ENCODE results near the gene PEX10.

The PEX10 gene

GRCh38 chr1:2402420-2402819 is 9.9 kb downstream of the PEX10 start:
- DNase-seq, result no peak

GRCh38 chr1:2400950-2401649 is 11.3 kb downstream of the PEX10 start:
- DNase-seq, result no peak

DNA sequence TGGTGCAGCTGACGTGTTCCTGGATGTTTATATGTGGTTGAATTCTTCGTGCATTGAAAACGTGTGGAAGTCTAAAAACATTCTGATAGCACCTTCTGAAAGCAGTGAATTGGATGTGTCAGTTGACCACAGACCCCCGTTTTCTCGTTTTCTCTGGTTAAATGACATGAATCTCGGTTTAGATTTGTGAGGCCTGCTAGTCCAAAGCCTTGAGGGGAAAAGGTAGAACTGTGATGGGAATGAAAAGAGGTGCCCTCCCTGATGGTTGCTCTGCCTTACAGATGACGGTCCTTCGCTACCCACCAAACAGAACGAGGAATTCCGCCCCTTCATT is 11.8 kb downstream of the PEX10 start:
- DNase-seq, result no peak

- DNase-seq, result no peak
These were observed 12.3 kb downstream of the PEX10 start for GRCh38 chr1:2399890-2400575.

DNA sequence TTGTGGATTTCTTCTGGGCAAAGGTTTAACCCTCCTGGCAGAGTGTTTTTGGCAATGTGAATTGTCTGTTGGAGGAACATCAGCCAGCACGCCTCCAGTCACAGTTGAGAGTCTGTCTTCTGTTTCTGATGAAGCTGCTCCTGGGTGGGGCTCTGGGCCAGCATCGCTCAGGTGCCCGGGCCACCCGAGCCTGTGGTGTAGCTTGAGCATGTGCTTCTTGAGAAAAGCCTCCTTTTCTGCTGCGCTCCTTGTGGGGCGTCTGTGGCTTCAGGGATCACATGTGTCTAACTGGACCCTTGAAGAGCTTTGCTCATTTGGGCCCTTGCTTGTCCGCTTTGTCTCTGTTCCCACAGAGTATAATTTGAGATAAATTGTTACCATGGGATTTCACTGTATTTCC is 13.5 kb downstream of the PEX10 start:
- no peak for DNase-seq

DNA sequence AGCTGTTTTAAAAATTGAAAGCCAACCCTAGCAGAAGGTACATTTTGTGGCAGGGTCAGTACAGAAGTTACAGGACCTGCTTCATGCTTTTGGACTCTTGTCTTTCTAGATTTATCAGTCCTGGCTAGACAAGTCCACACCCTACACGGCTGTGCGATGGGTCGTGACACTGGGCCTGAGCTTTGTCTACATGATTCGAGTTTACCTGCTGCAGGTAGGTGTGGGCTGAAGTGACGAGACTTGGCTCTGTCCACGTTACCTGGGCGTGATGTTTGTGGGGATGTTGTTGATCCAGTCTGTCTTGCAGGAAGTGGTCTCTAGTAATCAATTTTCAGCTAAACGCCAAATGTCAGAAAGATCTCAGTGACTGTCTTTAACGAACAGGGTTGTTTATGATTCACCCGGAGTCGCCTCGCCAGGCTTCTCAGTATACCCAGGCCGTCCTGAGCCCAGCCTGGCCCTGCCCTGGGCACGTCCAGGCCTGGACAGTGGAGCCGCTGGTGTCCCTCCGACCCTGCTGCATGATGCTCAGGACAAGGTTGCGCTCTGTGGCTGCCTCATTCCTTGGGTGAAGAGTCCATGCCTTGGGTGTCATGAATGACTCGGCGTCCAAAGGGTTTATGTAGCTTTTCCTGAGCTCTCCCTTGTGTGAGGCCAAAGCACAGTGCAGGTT is 15.2 kb downstream of the PEX10 start:
- no peak for DNase-seq

DNA sequence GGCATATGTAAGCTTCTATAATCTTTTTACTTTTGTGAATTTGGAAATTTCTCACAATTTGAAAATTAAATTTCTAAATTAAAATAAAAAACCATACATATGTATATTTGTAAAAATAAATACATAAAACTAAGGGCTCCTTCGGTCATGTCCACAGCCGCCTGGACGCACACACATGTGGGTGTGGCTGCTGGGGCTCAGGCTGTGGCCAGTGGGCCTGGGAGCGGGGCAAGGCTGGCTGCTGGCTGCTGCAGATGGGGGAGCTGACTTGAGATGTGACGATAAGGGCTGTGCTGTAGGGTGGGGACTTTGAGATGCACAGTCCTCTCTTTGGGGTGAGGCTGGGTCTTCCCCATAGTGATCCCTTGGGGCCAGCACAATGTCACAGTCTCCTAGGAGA is 15.9 kb downstream of the PEX10 start:
- no peak for DNase-seq

- no peak for DNase-seq
These were observed 16.3 kb downstream of the PEX10 start for GRCh38 chr1:2396059-2396458.

GRCh38 chr1:2395245-2395644 is 17.1 kb downstream of the PEX10 start:
- no peak for DNase-seq

GRCh38 chr1:2394761-2395160 is 17.6 kb downstream of the PEX10 start:
- DNase-seq, result no peak

DNA sequence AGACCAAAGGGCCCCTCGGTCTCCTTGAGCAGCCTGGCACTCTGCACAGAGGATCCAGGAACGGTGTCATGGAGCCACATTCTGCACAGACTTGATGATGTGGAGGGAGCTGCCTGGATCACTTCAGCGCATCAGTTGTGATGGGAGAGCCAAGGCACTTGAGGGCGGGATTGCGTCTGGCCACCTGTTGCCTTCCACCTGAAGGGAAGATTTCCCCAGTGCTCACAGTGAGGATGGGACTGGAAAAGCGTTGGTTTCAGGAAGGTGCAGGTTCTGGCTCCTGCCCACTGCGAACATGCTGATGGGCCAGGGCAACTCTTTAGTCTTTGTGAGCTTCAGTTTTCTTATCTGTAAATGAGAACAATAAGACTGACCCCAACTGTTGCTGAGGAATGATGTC is 18.1 kb downstream of the PEX10 start:
- DNase-seq, result no peak

GRCh38 chr1:2393471-2393877 is 18.9 kb downstream of the PEX10 start:
- no peak for DNase-seq

DNA sequence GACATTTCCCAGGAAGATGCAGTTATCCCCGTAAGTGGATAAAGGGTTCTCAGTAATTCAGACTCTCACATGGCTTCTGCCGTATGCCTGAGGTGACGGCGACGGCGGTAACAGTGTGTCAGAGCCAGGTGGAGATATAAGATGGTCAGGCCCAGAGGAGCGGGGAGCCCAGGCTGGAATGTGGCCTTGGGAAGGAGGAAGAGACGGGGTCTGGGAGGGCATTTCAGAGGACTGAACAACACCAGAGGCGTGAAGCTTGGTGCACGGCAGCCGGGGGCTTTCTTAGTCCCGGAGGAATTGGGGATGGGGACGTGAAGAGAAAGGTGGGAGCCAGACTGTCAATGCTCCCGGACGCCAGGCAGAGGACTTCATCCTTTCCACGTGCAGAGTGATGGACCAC is 19.7 kb downstream of the PEX10 start:
- DNase-seq, result no peak

GRCh38 chr1:2391931-2392509 is 20.3 kb downstream of the PEX10 start:
- DNase-seq, result no peak

GRCh38 chr1:2391041-2391930 is 21.1 kb downstream of the PEX10 start, which contains the start of the genes MORN1 and RER1:
TSS of gene MORN1 (minus strand) at chr1:2391554. CDS start at chr1:2391533, 21 bp downstream.
TSS of gene RER1 (plus strand) at chr1:2391841. CDS start at chr1:2395791, 3,950 bp downstream.
- peak; percentile 98 for DNase-seq

DNA sequence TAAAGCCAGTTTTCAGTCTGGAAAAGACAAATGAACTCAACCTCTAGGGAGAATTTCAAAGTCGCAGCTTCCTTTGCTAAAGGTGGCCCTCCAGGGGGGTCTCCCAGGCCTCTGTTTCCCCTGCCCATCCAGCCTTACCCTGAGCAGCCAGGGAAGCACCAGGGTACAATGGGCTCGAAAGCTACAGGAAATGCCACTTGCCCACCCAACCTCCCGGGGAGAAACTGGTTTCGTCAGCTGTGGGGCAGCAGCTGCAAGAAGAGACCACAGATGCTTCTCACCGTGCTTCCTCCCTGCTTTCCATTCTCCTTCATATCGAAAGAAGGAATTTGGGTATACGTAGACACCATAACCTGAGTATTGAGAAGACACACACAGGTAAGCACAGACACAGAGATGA is 22.7 kb downstream of the PEX10 start:
- DNase-seq, result no peak

DNA sequence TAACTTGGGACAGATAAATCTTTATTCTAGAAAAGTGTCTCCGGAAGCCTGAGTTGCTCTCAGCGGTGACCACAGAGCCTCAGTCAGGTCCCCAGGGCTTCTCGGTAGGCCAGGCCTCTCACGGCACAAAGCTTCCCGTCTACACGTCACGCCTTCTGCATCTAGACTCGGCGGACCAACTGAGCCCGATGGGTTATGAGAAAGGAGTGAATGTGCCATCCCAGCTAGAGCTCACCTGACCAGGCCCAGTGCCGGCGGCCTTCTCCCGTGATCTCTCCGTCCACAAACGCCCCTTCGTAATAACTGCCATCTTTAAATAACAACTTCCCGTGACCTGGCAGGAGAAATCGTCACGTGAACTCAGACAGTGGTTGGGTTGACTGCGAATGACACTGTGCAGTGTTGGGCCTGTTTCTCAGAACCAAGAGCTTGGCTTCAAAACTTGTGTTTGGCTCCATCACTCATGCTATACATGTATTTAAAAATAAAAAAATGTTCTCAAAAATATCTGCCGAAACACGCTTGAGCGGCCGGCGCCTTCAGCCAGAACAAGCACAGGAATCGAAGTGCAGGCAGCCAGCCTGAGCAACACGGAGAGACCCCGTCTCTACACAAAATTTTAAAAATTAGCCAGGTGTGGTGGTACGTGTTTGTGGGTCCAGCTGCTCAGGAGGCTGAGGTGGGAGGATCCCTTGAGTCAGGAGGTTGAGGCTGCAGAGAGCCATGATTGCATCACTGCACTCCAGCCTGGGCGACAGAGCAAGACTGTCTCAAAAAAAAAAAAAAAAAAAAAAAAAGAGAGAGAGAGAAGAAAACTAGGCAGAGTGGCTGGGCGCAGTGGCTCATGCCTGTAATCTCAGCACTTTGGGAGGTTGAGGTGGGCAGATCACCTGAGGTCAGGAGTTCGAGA is 24.1 kb downstream of the PEX10 start:
- DNase-seq, result no peak

GRCh38 chr1:2386636-2387611 is 25.4 kb downstream of the PEX10 start:
- DNase-seq, result no peak

DNA sequence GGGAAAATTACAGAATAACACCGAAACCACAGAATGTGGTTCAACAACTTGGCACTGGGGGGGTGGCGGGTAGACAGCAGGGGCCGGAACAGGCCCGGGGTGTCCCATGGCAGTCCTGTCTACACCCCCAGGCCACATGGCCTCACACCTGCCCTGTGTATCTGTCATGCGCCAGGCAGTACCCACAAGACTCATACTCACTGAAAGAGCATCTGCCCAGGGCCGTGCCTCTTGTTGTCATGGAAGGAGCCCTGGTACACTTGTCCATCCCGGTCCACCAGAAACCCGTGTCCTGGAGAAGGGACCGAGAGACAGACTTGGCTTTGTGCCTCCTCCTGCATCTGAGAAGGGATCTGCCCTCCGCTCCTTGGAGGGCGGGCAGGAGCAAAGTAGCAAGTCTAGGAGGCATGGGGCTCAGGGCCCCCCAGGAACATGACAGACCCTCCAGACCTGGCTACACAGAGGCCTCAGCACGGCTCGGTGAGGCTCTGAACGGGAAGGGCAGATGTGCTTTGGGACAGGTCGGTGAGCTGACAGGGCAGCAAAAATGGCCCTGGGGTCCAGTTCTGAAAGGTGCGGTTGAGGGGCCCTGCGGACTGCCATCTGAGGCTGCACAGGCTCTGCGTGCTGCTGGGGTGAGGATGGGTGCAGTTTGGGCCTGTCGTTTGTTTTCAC is 26.6 kb downstream of the PEX10 start:
- no peak for DNase-seq

All from NK-92 treated with Interleukin-12 subunit alpha and Interleukin-12 subunit beta, amount 100 ng/mL, for 24 hours (cell line).